BE2C (cell line): ENCODE data around the gene GPX5.

Source experiments
- DNase-seq: peaks from one replicate; pipeline ENCODE4 v3.0.0-alpha.2; 2020
- H3K27me3 ChIP-seq: fragments of 250-450 bp; sonication (Bioruptor Pico); 2 replicates; pipeline ENCODE4 v1.5.1; 2020; ENCODE audit warnings: mild to moderate bottlenecking
- H3K36me3 ChIP-seq: fragments of 250-450 bp; sonication (Bioruptor Pico); 2 replicates; pipeline ENCODE4 v1.5.1; 2020; ENCODE audit warnings: mild to moderate bottlenecking
- H3K4me1 ChIP-seq: fragments of 250-450 bp; sonication (Bioruptor Pico); 2 replicates; pipeline ENCODE4 v1.5.1; 2020
- H3K4me3 ChIP-seq: 2 replicates; pipeline ENCODE4 v1.5.1; 2011; ENCODE audit warnings: low read depth, low read length
- H3K9me3 ChIP-seq: fragments of 250-450 bp; sonication (Bioruptor Pico); 2 replicates; pipeline ENCODE4 v1.5.1; 2020
- TF ChIP-seq, protein P1 (sequence below): IDR thresholded peaks from 2 replicates; pipeline ENCODE4 v1.5.1; 2012; ENCODE audit warnings: mild to moderate bottlenecking, low read depth, low read length

GPX5 gene

DNA sequence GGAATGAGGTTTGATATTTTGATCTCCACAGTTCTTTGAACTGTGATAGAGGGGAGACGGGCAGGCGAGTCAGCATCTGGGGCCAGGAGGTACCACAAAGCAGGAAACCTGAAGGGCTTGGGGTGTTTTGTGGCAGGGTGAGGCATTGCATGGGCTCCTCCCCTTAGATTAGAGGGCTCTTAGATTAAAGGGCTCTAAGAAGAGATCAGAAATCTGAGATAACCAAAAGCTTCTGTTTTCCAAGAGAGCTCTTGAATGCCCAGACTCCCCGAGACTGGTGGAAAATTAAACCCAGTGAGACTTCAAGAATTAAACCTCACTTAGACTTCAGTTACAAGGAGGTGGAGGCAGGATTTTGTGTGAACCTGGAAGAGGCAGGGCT lies 2.4 kb upstream of the GPX5 start:
- Histone ChIP-seq H3K4me3 (no peak overlapping the region), H3K4me1 (no peaks in the 10 kb centered on the region), H3K9me3 (no peaks in the 10 kb centered on the region), H3K36me3 (no peaks in the 10 kb centered on the region), H3K27me3 (peaks cover 17% of the 10 kb centered on the region)
- TF ChIP-seq, protein P1, sequence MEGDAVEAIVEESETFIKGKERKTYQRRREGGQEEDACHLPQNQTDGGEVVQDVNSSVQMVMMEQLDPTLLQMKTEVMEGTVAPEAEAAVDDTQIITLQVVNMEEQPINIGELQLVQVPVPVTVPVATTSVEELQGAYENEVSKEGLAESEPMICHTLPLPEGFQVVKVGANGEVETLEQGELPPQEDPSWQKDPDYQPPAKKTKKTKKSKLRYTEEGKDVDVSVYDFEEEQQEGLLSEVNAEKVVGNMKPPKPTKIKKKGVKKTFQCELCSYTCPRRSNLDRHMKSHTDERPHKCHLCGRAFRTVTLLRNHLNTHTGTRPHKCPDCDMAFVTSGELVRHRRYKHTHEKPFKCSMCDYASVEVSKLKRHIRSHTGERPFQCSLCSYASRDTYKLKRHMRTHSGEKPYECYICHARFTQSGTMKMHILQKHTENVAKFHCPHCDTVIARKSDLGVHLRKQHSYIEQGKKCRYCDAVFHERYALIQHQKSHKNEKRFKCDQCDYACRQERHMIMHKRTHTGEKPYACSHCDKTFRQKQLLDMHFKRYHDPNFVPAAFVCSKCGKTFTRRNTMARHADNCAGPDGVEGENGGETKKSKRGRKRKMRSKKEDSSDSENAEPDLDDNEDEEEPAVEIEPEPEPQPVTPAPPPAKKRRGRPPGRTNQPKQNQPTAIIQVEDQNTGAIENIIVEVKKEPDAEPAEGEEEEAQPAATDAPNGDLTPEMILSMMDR, result no peak
- no peak for DNase-seq

DNA sequence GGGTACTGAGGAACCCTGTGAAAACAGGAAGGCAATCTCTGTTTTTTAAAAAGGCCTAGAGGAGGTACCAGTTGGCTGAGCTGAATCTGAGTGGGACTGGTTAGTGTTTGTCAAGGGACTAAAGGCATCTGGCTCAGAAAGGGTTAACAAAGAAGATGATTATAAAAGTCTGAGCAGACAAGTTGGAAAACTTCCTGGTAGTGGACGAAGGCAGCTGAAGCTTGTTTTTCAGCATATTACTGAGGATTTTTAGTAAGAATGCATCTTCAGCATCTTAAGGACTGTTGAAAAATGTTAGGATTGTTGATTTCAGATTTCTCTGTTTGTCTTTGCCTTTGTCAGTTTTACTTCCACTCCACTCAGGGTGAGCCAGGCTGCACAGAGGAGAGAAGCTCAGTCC lies 5.1 kb downstream of the GPX5 start:
- TF ChIP-seq, protein P1, result no peak
- Histone ChIP-seq H3K27me3 (peaks cover 8% of the 10 kb centered on the region), H3K9me3 (no peaks in the 10 kb centered on the region), H3K36me3 (no peaks in the 10 kb centered on the region), H3K4me1 (no peaks in the 10 kb centered on the region), H3K4me3 (no peak overlapping the region)
- no peak for DNase-seq

DNA sequence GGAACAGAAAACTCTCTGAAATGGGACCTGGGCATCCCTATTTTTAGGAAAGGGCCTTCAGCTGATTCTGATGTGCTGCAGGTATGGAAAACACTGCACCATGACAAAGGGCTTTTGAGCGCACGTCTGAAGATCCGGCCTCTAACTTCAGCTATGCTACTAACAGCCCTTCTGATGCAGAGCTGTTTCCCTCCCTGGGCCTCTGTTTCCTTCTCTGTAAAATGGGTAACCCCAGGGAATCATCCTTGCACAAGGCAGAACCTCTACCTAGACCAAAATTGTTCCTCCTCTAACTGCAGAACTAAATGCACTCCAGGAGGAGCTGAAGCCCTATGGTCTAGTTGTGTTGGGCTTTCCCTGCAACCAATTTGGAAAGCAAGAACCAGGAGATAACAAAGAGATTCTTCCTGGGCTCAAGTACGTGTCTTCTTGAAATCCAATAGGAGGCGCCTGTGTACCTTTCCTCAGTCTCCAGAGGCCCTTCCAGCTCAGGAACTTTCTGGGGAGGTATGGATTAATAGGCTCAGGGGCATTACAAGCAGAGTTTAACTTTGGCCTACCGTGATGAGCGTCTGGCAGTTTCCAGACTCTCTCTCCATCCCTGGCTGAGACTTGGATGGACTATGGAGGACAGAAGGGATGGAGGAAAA lies 5.9 kb downstream of the GPX5 start:
- Histone ChIP-seq H3K9me3 (no peaks in the 10 kb centered on the region), H3K27me3 (peaks cover 8% of the 10 kb centered on the region), H3K4me3 (no peak overlapping the region), H3K4me1 (no peaks in the 10 kb centered on the region), H3K36me3 (no peaks in the 10 kb centered on the region)
- no peak for DNase-seq
- TF ChIP-seq, protein P1, result peak; percentile 33; the same call in 1 of the 2 replicates

DNA sequence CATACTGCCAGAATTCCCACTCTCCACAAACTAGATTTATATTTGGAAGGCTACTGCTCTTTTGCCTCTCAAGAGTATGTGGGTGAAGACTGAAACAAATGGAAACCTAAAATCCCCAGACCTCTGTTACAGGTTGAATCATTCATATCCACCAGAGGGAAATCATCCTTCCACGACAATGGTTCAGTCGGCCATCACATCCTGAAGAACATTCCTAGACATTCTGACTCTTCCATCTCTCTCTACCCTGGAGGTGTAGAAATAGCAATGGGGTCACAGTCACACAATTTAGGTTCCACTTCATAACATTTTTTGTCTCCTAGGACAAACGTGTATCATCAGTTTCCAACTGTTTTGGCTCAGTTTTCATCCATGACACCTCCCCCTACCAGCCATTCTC lies 8.6 kb downstream of the GPX5 start:
- Histone ChIP-seq H3K4me3 (no peak overlapping the region), H3K4me1 (no peaks in the 10 kb centered on the region), H3K36me3 (no peaks in the 10 kb centered on the region), H3K9me3 (no peaks in the 10 kb centered on the region), H3K27me3 (no peaks in the 10 kb centered on the region; the same call in 1 of the 2 replicates)
- TF ChIP-seq, protein P1, result no peak
- DNase-seq, result no peak

DNA sequence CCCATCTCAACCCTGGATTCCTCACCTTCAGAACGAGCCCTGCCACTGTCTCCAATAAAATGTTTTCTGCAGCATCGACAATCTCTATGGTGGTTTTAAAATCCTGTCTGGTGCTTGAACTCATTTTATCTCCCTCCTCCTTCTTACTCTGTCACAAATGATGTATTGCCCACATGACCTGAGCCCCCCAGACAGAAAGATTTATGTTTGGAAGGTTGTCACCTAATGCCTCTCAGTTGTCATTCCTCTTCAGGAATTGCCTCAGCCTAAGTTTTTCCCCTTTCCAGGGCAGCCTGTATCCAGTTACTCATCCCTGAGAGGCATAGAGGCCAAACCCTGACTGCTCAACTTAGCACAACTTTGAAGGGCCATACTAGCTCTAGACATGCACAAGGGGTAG lies 9.2 kb downstream of the GPX5 start:
- Histone ChIP-seq H3K27me3 (no peaks in the 10 kb centered on the region; the same call in 1 of the 2 replicates), H3K9me3 (no peaks in the 10 kb centered on the region), H3K4me3 (no peak overlapping the region), H3K4me1 (no peaks in the 10 kb centered on the region), H3K36me3 (no peaks in the 10 kb centered on the region)
- no peak for DNase-seq
- TF ChIP-seq, protein P1, result no peak

DNA sequence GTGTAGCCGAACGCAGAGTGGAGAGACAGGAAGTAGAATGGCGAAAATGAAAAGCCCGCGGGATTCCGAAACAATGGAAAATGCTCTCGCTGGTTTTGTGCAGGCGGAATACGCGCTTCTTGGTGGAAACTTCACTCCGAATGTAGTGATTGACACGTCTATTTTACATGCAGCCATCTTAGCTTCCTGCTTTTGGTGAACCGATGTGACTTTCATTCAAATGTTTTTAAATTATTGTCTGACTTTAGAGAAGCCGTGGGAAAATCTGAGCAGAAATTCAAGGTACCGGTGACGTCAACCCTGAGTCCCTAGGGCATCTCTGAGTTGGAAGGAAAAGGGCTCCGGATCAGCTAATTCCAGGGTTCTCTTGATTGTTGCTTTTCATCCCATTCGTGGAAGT lies 11.4 kb downstream of the GPX5 start:
- Histone ChIP-seq H3K36me3 (no peaks in the 10 kb centered on the region), H3K4me1 (no peaks in the 10 kb centered on the region), H3K4me3 (peak overlapping the region; percentile 91), H3K27me3 (no peaks in the 10 kb centered on the region), H3K9me3 (no peaks in the 10 kb centered on the region)
- TF ChIP-seq, protein P1, result no peak
- DNase-seq, result peak; percentile 50
